NCI-H2227 (cell line): ENCODE results near the gene DOK1.

Source experiments
- DNase-seq: peaks from one replicate; lab custom pipeline; 2025; ENCODE audit not compliant: unreplicated experiment; lab: John Stamatoyannopoulos, UW

The DOK1 gene

GRCh38 chr2:74525717-74526648, 28.5 kb upstream of the DOK1 start, which contains the start of gene DQX1:
Gene DQX1 (minus strand): TSS chr2:74526231. CDS start chr2:74525729, 502 bp downstream.
- DNase-seq: peak; percentile 58

DNA sequence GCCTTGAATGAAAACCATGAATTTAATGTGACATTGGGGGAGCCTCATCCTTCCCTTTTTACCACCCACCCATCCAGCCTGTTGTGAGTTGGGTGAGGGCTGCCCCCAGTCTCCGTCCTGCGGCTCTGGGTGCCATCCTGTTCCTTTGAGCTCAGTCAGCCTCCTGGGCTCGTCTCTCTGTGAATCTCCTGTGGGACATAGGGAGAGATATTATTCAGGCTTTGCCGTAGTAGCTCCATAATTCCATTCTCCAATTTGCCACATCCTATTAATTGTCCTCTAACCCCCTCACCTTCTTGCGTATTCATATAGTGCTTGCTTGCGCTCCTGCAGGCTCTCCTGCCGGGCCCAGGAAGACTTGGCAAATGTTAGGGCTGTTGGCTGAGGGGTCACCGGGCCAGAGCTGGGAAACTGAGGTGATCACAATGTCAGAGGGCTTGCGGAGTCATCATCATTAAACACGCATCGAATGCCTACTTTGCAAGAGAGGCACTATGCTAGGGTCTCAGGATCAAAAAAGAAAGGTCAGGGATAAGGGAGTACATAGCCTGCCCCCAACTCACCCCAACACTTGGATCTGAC, 27.8 kb upstream of the DOK1 start:
- no peak for DNase-seq

GRCh38 chr2:74527741-74528140, 26.8 kb upstream of the DOK1 start:
- no peak for DNase-seq

DNA sequence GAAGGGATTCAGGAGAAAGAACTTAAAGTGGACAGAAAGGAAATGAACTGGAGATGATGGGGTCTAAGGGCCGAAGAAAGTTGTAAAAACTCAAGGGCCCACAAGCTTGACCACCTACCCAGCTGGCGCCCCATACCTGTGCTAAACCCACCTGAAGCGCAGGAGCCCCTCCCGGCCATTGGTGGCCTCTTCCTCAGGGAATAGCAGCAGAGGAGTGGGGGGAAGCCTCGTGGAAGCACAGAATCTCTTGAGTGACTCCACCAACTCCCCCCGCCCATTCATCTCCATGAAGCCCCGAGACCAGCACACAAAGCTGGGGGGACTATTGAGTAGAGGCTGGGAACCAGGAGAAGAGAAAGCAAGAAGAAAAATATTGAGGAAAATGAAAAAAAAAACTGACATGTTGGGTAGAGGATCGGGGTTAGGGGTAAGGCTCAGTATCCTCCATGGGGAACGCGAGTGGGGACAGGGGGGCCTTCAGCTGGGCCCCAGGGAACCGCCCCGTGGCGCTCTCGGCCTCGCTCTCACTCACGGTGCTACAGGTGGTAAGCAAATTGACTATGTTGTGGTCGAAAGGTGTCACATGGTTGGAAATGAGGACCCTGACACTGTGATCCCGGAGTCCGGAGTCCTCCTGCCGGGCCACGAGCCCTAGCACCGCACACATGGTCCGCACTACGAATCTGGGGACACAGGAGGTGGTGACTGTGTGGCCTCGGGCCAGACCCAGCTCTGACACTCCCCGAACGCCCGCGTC, 25.7 kb upstream of the DOK1 start:
- no peak for DNase-seq

DNA sequence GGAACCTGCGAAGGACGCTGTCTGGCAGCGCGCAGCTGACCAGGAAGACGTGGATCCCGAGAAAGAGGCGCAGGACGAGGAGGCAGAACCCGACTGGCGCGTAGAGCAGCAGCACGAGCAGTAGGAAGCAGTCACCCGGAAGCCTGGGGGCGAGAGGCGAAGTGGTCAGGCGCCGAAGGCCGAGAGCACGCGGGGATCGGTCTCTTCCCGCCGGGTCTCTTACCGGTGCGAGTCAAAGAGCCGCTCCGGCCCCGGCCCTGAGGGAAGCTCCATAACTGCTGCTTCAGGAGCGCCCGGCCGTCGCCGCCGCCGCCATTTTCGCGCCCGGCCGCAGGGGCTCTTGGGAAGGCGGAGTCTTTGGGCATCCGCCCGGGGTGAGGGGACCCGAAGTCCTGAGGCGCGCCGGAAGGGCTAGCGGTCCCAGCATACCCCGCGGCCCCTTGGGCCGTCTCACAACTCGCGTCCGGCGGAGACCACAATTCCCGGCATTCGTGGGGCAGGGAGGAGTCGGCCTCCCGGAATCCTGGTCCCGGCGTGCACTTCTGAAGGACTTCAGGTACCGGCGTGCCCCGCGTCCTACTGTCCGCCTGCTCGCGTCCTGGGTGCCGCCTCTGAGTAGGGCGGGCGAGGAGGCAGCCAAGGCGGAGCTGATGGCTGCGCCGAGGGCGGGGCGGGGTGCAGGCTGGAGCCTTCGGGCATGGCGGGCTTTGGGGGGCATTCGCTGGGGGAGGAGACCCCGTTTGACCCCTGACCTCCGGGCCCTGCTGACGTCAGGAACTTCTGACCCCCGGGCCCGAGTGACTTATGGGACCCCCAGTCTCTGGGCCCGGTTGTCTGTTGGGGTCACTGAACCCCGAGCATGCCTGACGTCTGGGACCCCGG, 24.9 kb upstream of the DOK1 start, which contains the start of the genes AUP1 and HTRA2:
Gene AUP1 (minus strand): TSS at position 350 of the 882 bp plus-strand sequence. CDS start 77 bp downstream, at position 273.
Gene HTRA2 (plus strand): TSS at position 577 of the 882 bp plus-strand sequence. CDS start 74 bp downstream, at position 651.
- DNase-seq: peak; percentile 100

DNA sequence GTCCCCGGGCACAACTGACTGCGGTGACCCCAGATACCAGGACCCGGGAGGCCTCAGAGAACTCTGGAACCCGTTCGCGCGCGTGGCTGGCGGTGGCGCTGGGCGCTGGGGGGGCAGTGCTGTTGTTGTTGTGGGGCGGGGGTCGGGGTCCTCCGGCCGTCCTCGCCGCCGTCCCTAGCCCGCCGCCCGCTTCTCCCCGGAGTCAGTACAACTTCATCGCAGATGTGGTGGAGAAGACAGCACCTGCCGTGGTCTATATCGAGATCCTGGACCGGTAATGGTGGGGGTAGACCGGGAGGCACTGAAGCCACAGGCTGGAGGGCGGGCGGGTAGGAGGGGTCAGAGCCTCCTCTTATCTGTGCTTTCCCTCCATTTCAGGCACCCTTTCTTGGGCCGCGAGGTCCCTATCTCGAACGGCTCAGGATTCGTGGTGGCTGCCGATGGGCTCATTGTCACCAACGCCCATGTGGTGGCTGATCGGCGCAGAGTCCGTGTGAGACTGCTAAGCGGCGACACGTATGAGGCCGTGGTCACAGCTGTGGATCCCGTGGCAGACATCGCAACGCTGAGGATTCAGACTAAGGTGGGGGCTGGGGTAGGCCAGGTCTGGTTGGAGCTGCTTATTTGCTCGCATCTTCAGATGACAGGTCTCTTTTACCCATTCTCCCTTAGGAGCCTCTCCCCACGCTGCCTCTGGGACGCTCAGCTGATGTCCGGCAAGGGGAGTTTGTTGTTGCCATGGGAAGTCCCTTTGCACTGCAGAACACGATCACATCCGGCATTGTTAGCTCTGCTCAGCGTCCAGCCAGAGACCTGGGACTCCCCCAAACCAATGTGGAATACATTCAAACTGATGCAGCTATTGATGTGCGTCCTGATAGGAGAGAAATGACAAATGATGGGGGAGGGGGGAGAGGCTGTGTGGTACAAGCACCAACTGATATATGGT, 24.0 kb upstream of the DOK1 start:
- DNase-seq: peak; percentile 58

- no peak for DNase-seq
These were observed 22.9 kb upstream of the DOK1 start for GRCh38 chr2:74531666-74532065.

DNA sequence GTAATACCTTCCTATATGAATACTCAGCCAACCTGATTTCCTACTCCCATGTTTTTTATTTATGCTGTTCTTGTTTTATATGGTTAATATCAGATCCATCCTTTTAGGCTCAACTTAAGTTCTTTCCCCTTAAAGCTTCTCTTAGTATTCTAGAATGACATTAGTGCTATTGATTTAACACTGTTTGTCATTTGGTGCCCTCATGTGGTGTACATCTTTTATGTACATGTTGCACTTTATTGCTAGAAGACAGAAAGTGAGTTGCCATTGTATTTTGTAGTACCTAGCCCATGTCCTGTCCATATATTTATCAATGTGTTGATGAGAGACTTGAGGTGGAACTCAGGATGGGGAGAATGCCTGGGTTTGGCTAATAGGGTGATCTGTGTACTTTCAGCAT, 22.3 kb upstream of the DOK1 start:
- peak; percentile 34 for DNase-seq

GRCh38 chr2:74533464-74533863, 21.1 kb upstream of the DOK1 start:
- DNase-seq: no peak

- DNase-seq: no peak
These were observed 20.1 kb upstream of the DOK1 start for GRCh38 chr2:74534411-74534810.

DNA sequence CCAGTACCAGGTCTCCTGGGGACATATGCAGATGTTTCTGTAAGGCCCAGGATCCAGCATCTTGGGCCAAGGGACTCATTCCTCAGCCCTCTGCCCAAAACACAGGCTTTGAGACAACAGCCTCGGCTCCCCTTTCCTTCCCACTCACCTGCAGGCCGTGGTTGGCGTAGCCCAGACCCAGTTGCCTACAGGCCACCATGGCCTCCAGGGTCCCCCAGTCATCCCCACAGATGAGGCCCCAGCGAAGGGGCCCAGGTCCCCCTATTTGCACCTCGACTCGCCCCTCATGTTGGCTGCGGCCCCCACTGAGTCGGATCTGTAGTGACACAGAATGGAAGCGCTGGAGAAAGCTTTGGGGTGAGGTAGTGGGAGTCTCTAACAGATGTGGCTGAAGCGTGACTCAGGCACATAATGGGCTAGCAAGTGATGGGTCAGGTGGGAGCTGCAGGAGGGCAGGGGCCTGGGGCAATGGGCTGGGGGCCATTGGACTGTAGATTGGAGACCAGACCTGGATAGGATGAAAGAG, 19.0 kb upstream of the DOK1 start:
- DNase-seq: no peak

GRCh38 chr2:74536166-74536950, 18.2 kb upstream of the DOK1 start:
- no peak for DNase-seq

DNA sequence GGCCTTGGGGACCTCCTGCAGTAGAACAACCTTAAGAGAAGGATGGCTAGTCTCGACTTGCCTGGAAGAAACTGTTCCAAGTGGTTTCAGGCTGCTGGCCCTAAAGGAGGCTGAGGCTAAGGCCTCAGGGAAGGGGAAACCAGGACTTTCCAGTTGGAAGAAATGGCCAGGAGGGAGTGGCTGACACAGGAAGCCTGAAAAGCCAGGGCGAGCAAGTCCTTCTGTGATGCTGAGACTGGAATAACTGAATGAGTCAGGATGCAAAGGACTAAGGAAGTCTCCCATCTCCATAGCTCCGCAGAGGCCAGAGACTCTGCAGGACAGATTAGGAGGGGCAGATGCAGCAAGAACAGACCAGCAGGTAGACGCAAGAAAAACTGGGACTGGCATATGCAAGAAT, 17.4 kb upstream of the DOK1 start:
- no peak for DNase-seq

GRCh38 chr2:74538881-74539339, 15.6 kb upstream of the DOK1 start:
- DNase-seq: no peak

GRCh38 chr2:74540291-74540690, 14.2 kb upstream of the DOK1 start:
- DNase-seq: no peak

DNA sequence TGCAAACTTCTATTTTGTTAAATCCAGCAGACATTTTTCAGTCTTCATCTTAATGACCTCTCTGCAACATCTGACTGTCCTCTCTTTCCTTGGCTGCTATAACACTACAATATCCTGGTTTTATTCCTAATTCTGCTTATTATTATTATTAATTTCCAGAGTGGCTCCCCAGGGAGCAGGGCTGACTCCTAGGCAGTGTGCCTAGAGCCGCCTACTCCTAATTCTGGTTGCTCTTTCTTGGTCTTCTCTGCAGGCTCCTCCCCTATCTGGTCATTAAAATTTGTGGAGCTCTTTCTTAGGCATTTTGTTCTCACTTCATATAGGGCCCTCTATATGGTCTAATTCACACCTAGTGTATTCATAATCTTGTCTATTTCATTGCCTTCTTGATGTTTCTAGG, 11.5 kb upstream of the DOK1 start:
- no peak for DNase-seq

GRCh38 chr2:74544634-74545033, 9.9 kb upstream of the DOK1 start:
- no peak for DNase-seq

GRCh38 chr2:74546004-74546403, 8.5 kb upstream of the DOK1 start:
- DNase-seq: no peak
